Measurements from ENCODE around the gene PKNOX2.

The PKNOX2 gene

GRCh38 chr11:125398475-125398874 lies 233.9 kb downstream of the PKNOX2 start:
- Mint-ChIP-seq H3K4me3 (no peak overlapping the region), H3K36me3 (ENCODE audit: low read depth) (no peaks in the 10 kb centered on the region), H3K9me3 (no peaks in the 10 kb centered on the region), H3K27me3 (peaks cover 19% of the 10 kb centered on the region), H3K27ac (no peak overlapping the region), H3K4me1 (ENCODE audit: low read depth) (no peaks in the 10 kb centered on the region)
- intact Hi-C loops (cut with micrococcal nuclease): no loop called here

- no peak overlapping the region for H3K4me3 Mint-ChIP-seq
- no peak overlapping the region for H3K27ac Mint-ChIP-seq
- no peaks in the 10 kb centered on the region for H3K9me3 Mint-ChIP-seq
- no peaks in the 10 kb centered on the region for H3K4me1 Mint-ChIP-seq (ENCODE audit: low read depth)
- H3K27me3 Mint-ChIP-seq: peaks cover 22% of the 10 kb centered on the region
- H3K36me3 Mint-ChIP-seq (ENCODE audit: low read depth): no peaks in the 10 kb centered on the region
- intact Hi-C loops (cut with micrococcal nuclease): no loop called here
Observed at GRCh38 chr11:125398994-125399640, 234.6 kb downstream of the PKNOX2 start.

GRCh38 chr11:125399945-125400344 lies 235.4 kb downstream of the PKNOX2 start:
- H3K4me1 Mint-ChIP-seq (ENCODE audit: low read depth): peaks cover 2% of the 10 kb centered on the region
- H3K27me3 Mint-ChIP-seq: peaks cover 29% of the 10 kb centered on the region
- no peaks in the 10 kb centered on the region for H3K9me3 Mint-ChIP-seq
- no peak overlapping the region for H3K27ac Mint-ChIP-seq
- H3K36me3 Mint-ChIP-seq (ENCODE audit: low read depth): no peaks in the 10 kb centered on the region
- intact Hi-C loops (cut with micrococcal nuclease): no loop called here
- no peak overlapping the region for H3K4me3 Mint-ChIP-seq

GRCh38 chr11:125401235-125401634 lies 236.7 kb downstream of the PKNOX2 start:
- peaks cover 42% of the 10 kb centered on the region for H3K27me3 Mint-ChIP-seq
- H3K4me3 Mint-ChIP-seq: no peak overlapping the region
- H3K9me3 Mint-ChIP-seq: no peaks in the 10 kb centered on the region
- no peak overlapping the region for H3K27ac Mint-ChIP-seq
- intact Hi-C loops (cut with micrococcal nuclease): no loop called here
- no peaks in the 10 kb centered on the region for H3K36me3 Mint-ChIP-seq (ENCODE audit: low read depth)
- peaks cover 7% of the 10 kb centered on the region for H3K4me1 Mint-ChIP-seq (ENCODE audit: low read depth)

- Mint-ChIP-seq H3K9me3 (no peaks in the 10 kb centered on the region), H3K4me3 (no peak overlapping the region), H3K27me3 (peaks cover 45% of the 10 kb centered on the region), H3K27ac (no peak overlapping the region), H3K4me1 (ENCODE audit: low read depth) (peaks cover 7% of the 10 kb centered on the region), H3K36me3 (ENCODE audit: low read depth) (no peaks in the 10 kb centered on the region)
- intact Hi-C loops (cut with micrococcal nuclease): no loop called here
Observed at GRCh38 chr11:125401746-125402145, 237.2 kb downstream of the PKNOX2 start.

GRCh38 chr11:125402435-125402834 lies 237.9 kb downstream of the PKNOX2 start:
- H3K4me3 Mint-ChIP-seq: no peak overlapping the region

GRCh38 chr11:125404157-125404810 lies 239.7 kb downstream of the PKNOX2 start:
- intact Hi-C loops (cut with micrococcal nuclease): loop anchor here (2.0 kb wide), 1 partner anchor 441 kb away; no protein-coding TSS in a partner anchor
- Mint-ChIP-seq H3K9me3 (no peaks in the 10 kb centered on the region), H3K27ac (no peak overlapping the region), H3K27me3 (peaks cover 52% of the 10 kb centered on the region), H3K36me3 (ENCODE audit: low read depth) (no peaks in the 10 kb centered on the region), H3K4me1 (ENCODE audit: low read depth) (peaks cover 7% of the 10 kb centered on the region), H3K4me3 (no peak overlapping the region)

More at GRCh38 chr11:125402435-125402834, 237.9 kb downstream of the PKNOX2 start:
- Mint-ChIP-seq H3K27me3 (peaks cover 45% of the 10 kb centered on the region), H3K27ac (no peak overlapping the region), H3K4me1 (ENCODE audit: low read depth) (peaks cover 7% of the 10 kb centered on the region), H3K36me3 (ENCODE audit: low read depth) (no peaks in the 10 kb centered on the region), H3K9me3 (no peaks in the 10 kb centered on the region)
- intact Hi-C loops (cut with micrococcal nuclease): no loop called here

- Mint-ChIP-seq H3K9me3 (no peaks in the 10 kb centered on the region), H3K27me3 (peaks cover 55% of the 10 kb centered on the region), H3K4me1 (ENCODE audit: low read depth) (peaks cover 7% of the 10 kb centered on the region), H3K36me3 (ENCODE audit: low read depth) (no peaks in the 10 kb centered on the region), H3K4me3 (no peak overlapping the region), H3K27ac (no peak overlapping the region)
- intact Hi-C loops (cut with micrococcal nuclease): loop anchor here (2.0 kb wide), 1 partner anchor 442 kb away; no protein-coding TSS in a partner anchor
Observed at GRCh38 chr11:125404811-125405790, 240.6 kb downstream of the PKNOX2 start.

- no peaks in the 10 kb centered on the region for H3K36me3 Mint-ChIP-seq (ENCODE audit: low read depth)
- no peak overlapping the region for H3K4me3 Mint-ChIP-seq
- intact Hi-C loops (cut with micrococcal nuclease): no loop called here
- no peak overlapping the region for H3K27ac Mint-ChIP-seq
- peaks cover 52% of the 10 kb centered on the region for H3K27me3 Mint-ChIP-seq
- H3K9me3 Mint-ChIP-seq: no peaks in the 10 kb centered on the region
- peaks cover 7% of the 10 kb centered on the region for H3K4me1 Mint-ChIP-seq (ENCODE audit: low read depth)
Observed at GRCh38 chr11:125407046-125407445, 242.5 kb downstream of the PKNOX2 start.

GRCh38 chr11:125408311-125408711 lies 243.8 kb downstream of the PKNOX2 start:
- Mint-ChIP-seq H3K27me3 (peaks cover 44% of the 10 kb centered on the region), H3K36me3 (ENCODE audit: low read depth) (no peaks in the 10 kb centered on the region), H3K4me3 (no peak overlapping the region), H3K27ac (no peak overlapping the region), H3K9me3 (no peaks in the 10 kb centered on the region), H3K4me1 (ENCODE audit: low read depth) (peaks cover 7% of the 10 kb centered on the region)
- intact Hi-C loops (cut with micrococcal nuclease): no loop called here

GRCh38 chr11:125410091-125410490 lies 245.5 kb downstream of the PKNOX2 start:
- no peak overlapping the region for H3K4me3 Mint-ChIP-seq
- H3K27me3 Mint-ChIP-seq: peaks cover 32% of the 10 kb centered on the region
- intact Hi-C loops (cut with micrococcal nuclease): no loop called here

GRCh38 chr11:125412177-125412496 lies 247.6 kb downstream of the PKNOX2 start:
- intact Hi-C loops (cut with micrococcal nuclease): no loop called here
- Mint-ChIP-seq H3K4me3 (no peak overlapping the region), H3K27me3 (peaks cover 18% of the 10 kb centered on the region), H3K27ac (no peak overlapping the region), H3K9me3 (no peaks in the 10 kb centered on the region), H3K36me3 (ENCODE audit: low read depth) (no peaks in the 10 kb centered on the region), H3K4me1 (ENCODE audit: low read depth) (no peaks in the 10 kb centered on the region)

More at GRCh38 chr11:125410091-125410490, 245.5 kb downstream of the PKNOX2 start:
- Mint-ChIP-seq H3K27ac (no peak overlapping the region), H3K4me1 (ENCODE audit: low read depth) (peaks cover 3% of the 10 kb centered on the region), H3K36me3 (ENCODE audit: low read depth) (no peaks in the 10 kb centered on the region), H3K9me3 (no peaks in the 10 kb centered on the region)

- Mint-ChIP-seq H3K36me3 (ENCODE audit: low read depth) (no peaks in the 10 kb centered on the region), H3K9me3 (no peaks in the 10 kb centered on the region), H3K27me3 (peaks cover 18% of the 10 kb centered on the region), H3K4me3 (no peak overlapping the region), H3K4me1 (ENCODE audit: low read depth) (no peaks in the 10 kb centered on the region), H3K27ac (no peak overlapping the region)
- intact Hi-C loops (cut with micrococcal nuclease): no loop called here
Observed at GRCh38 chr11:125412509-125412908, 248.0 kb downstream of the PKNOX2 start.

GRCh38 chr11:125413226-125413625 lies 248.7 kb downstream of the PKNOX2 start:
- H3K9me3 Mint-ChIP-seq: no peaks in the 10 kb centered on the region
- no peaks in the 10 kb centered on the region for H3K36me3 Mint-ChIP-seq (ENCODE audit: low read depth)
- H3K27ac Mint-ChIP-seq: no peak overlapping the region
- no peaks in the 10 kb centered on the region for H3K4me1 Mint-ChIP-seq (ENCODE audit: low read depth)
- no peak overlapping the region for H3K4me3 Mint-ChIP-seq
- intact Hi-C loops (cut with micrococcal nuclease): no loop called here
- H3K27me3 Mint-ChIP-seq: peaks cover 12% of the 10 kb centered on the region

Measured in dendritic cell treated with granulocyte-macrophage colony-stimulating factor and Interleukin-4, amounts not matched to agents 40 ng/mL and 50 ng/mL, for 4 days (primary cell).